ENCODE measurements around the gene NDFIP1.
A peak's percentile ranks its signal among the peaks of the same experiment; 100 is the strongest.

NDFIP1 gene

GRCh38 chr5:142102980-142103740 lies 5.4 kb upstream of the NDFIP1 start:
- DNase-seq (no peak), ATAC-seq (ENCODE audit: insufficient read depth, low read depth) (no peak)
- H2AFZ ChIP-seq (ENCODE audit: low read depth, low read length) = no peak overlapping the region
- no peaks in the 10 kb centered on the region for H3K79me2 ChIP-seq (ENCODE audit: insufficient read depth, low read length)
- no peaks in the 10 kb centered on the region for H3K36me3 ChIP-seq (ENCODE audit: insufficient read depth, low read length)
- H3K9ac ChIP-seq (ENCODE audit: low read depth, low read length) = no peak overlapping the region
- H3K4me2 ChIP-seq (ENCODE audit: insufficient read depth, low read length) = no peak overlapping the region
- no peak overlapping the region for H3K4me3 ChIP-seq (ENCODE audit: low read depth in 1 of 2, low read length in 2 of 2)
- no peak for TF ChIP-seq CTCF (IDR thresholded peaks at IDR 0.05; ENCODE audit: borderline replicate concordance, extremely low read depth, low read length, poor library complexity, severe bottlenecking)
- TF ChIP-seq EZH2 (IDR thresholded peaks at IDR 0.05; ENCODE audit: borderline replicate concordance, low read depth, low read length, severe bottlenecking) = no peak
- H3K27me3 ChIP-seq (ENCODE audit: insufficient read depth, low read length, poor library complexity) = no peaks in the 10 kb centered on the region
- no peaks in the 10 kb centered on the region for H4K20me1 ChIP-seq (ENCODE audit: insufficient read depth, low read length)
- no peaks in the 10 kb centered on the region for H3K9me3 ChIP-seq (ENCODE audit: insufficient read depth, low read length, severe bottlenecking)
- no peak overlapping the region for H3K27ac ChIP-seq (ENCODE audit: low read length)
- peaks cover 12% of the 10 kb centered on the region for H3K4me1 ChIP-seq (ENCODE audit: insufficient read depth, low read length)

- no peak overlapping the region for H3K4me2 ChIP-seq (ENCODE audit: insufficient read depth, low read length)
Measured at GRCh38 chr5:142104491-142104890, 4.1 kb upstream of the NDFIP1 start.

GRCh38 chr5:142106061-142106460 lies 2.5 kb upstream of the NDFIP1 start:
- Histone ChIP-seq H3K27me3 (ENCODE audit: insufficient read depth, low read length, poor library complexity) (no peaks in the 10 kb centered on the region), H3K9ac (ENCODE audit: low read depth, low read length) (no peak overlapping the region), H3K27ac (ENCODE audit: low read length) (no peak overlapping the region), H3K36me3 (ENCODE audit: insufficient read depth, low read length) (peaks cover 3% of the 10 kb centered on the region), H3K9me3 (ENCODE audit: insufficient read depth, low read length, severe bottlenecking) (no peaks in the 10 kb centered on the region), H3K4me1 (ENCODE audit: insufficient read depth, low read length) (peaks cover 32% of the 10 kb centered on the region), H3K79me2 (ENCODE audit: insufficient read depth, low read length) (peaks cover 23% of the 10 kb centered on the region), H3K4me2 (ENCODE audit: insufficient read depth, low read length) (no peak overlapping the region), H4K20me1 (ENCODE audit: insufficient read depth, low read length) (peaks cover 12% of the 10 kb centered on the region; the same call in 1 of the 2 replicates), H3K4me3 (ENCODE audit: low read depth in 1 of 2, low read length in 2 of 2) (no peak overlapping the region), H2AFZ (ENCODE audit: low read depth, low read length) (no peak overlapping the region)
- no peak for DNase-seq
- no peak for ATAC-seq (ENCODE audit: insufficient read depth, low read depth)
- no peak for TF ChIP-seq EZH2 (IDR thresholded peaks at IDR 0.05; ENCODE audit: borderline replicate concordance, low read depth, low read length, severe bottlenecking)
- no peak for TF ChIP-seq CTCF (IDR thresholded peaks at IDR 0.05; ENCODE audit: borderline replicate concordance, extremely low read depth, low read length, poor library complexity, severe bottlenecking)

More at GRCh38 chr5:142104491-142104890, 4.1 kb upstream of the NDFIP1 start:
- Histone ChIP-seq H4K20me1 (ENCODE audit: insufficient read depth, low read length) (peaks cover under 1% of the 10 kb centered on the region; the same call in 1 of the 2 replicates), H3K79me2 (ENCODE audit: insufficient read depth, low read length) (peaks cover 8% of the 10 kb centered on the region), H3K4me1 (ENCODE audit: insufficient read depth, low read length) (peaks cover 17% of the 10 kb centered on the region), H3K9ac (ENCODE audit: low read depth, low read length) (no peak overlapping the region), H3K27me3 (ENCODE audit: insufficient read depth, low read length, poor library complexity) (no peaks in the 10 kb centered on the region), H3K27ac (ENCODE audit: low read length) (no peak overlapping the region), H3K36me3 (ENCODE audit: insufficient read depth, low read length) (no peaks in the 10 kb centered on the region; the same call in 1 of the 2 replicates), H3K9me3 (ENCODE audit: insufficient read depth, low read length, severe bottlenecking) (no peaks in the 10 kb centered on the region), H3K4me3 (ENCODE audit: low read depth in 1 of 2, low read length in 2 of 2) (no peak overlapping the region), H2AFZ (ENCODE audit: low read depth, low read length) (peak overlapping the region; percentile 45; the same call in 1 of the 2 replicates)
- 0 out of 3 replicates have a peak, but pooled peaks have one; percentile 10 for ATAC-seq (ENCODE audit: insufficient read depth, low read depth)
- DNase-seq = peak; percentile 21
- TF ChIP-seq CTCF (IDR thresholded peaks at IDR 0.05; ENCODE audit: borderline replicate concordance, extremely low read depth, low read length, poor library complexity, severe bottlenecking) (no peak), EZH2 (IDR thresholded peaks at IDR 0.05; ENCODE audit: borderline replicate concordance, low read depth, low read length, severe bottlenecking) (no peak)
